ENCODE results near the gene DPP4. TPM values are rescaled to one million over a fixed set of nuclear protein-coding genes. Genes with fewer than 3 reads are reported as not detected.

The DPP4 gene
- total RNA-seq, 1 donor from 2014 or later = 3.4 TPM

DNA sequence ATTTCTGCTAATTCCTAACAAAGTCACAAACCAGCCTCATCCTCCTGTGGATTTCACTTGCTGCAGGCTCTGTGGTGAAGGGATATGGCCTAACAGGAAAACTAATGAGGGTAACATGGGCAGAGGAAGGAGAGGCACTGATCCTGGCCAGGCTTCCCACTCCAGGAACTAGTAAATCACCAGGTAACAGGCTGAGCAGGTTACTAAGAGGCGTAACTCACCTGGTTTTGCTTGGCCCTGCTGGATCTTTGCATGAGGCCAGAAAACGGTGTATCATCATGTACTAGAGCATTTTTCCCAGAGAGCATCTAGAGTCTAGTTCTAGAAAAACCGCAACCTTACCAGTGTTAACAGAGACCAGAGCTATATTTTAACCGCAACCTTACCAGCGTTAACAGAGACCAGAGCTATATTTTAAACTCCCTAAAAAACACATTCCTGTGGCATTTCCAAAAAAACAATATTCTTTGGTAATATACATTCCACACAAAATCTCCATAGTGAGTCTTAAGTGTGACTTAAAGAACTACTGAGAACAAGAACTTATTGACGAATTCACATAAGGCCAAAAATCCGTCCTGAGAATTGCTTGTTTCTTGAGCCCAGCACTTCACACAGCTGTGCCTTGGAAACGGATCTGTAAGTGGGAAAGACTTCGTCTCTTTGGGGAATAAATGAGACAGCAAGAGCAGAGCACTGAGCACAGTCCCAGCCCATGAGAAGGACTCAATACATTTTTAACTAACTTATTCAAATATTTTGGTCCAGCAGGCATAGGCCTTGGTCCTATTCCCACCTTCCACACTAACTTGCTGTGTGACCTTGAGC lies 43.4 kb downstream of the DPP4 start:
- intact Hi-C loops (cut with DNase I) = no loop called here
- no peak for DNase-seq (ENCODE audit: low spot score)

DNA sequence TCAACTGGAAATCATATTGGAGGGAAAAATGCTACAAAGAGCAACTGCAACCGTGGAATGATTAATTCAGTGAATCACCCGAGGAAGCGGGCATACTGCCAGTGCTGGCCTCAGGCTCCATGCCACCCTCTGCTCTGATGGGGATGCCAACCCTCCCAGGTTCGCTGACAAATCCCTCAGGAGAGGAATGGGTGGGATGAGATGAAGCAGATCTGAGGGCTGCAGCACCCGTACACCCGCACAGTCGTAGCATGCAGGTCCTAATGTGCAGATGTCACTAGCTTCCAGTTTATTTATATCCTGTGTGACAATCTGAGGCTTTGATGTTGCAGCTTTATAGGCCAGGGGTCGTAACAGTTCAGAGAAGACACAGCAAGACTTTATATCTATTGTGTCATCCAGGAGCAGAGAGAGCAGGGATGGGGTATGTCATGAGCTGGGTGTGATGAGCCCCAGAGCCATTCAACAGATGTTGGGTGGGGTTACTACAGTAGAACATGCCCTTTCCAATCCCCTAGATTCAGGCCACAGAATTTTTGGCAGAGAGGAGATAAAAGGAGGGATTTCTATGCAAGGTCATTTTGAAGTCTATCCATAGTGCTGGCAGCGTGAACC lies 44.6 kb downstream of the DPP4 start:
- no peak for DNase-seq (ENCODE audit: low spot score)
- intact Hi-C loops (cut with DNase I) = loop anchor here (5.0 kb wide), 1 partner anchor 88 kb away; no protein-coding TSS in a partner anchor

DNA sequence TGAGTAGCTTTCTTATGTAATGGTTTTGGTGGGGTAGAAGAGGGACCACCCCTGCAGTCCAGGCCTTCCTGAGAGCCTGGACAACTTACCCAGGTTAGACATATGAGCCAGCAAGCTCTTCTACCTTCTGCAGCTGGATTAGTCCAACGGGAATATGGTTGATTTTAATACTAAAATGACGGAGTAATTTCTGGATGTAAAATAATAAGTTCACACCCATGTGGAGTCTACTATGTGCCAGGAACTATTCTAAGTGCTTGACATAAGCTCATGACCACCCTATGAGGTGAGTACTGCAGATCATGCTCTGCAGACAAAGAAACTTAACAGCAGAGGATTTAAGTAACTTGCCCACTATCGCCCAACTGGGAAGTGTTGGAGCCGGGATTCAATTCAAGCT lies 45.5 kb downstream of the DPP4 start:
- DNase-seq (ENCODE audit: low spot score) = no peak
- intact Hi-C loops (cut with DNase I) = loop anchor here (5.0 kb wide), 1 partner anchor 89 kb away; no protein-coding TSS in a partner anchor

DNA sequence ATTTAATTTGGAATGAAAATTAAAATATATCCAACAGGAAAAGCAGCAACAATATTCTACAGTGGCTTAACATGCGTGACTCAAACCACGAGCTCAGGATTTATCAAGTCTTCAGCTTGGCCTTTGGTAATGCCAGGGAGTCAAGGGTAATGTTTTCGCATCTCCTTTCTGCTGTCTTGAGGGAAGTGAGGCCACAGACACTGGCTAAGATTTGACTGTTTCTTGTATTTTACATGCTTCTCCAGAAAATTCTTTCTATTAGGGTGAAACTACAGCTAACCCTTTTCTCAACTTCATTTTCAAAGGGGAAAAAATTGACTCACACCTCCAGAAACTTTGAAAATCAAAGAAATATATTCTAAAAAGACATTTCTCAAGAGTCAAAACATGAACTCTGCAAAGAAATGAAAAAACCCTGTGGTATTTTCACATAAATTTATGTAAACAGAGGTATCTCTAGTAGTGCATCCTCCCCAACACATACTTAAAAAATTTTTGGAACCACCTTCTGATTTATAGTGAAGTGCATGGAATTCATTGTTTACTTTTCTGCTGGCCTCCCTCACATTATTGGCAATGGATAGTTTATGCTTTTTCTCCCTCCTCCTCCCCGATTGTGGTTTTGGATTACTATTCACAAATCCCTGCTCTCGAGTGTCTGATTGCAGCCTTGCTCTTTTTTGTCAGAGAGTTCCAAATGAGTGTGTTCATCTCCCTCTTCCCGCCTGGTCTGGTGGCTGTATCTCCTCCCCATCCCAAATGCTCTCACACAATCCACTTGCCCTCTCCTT lies 48.7 kb downstream of the DPP4 start:
- DNase-seq (ENCODE audit: low spot score) = no peak
- intact Hi-C loops (cut with DNase I) = loop anchor here (5.0 kb wide), 1 partner anchor 92 kb away; no protein-coding TSS in a partner anchor

DNA sequence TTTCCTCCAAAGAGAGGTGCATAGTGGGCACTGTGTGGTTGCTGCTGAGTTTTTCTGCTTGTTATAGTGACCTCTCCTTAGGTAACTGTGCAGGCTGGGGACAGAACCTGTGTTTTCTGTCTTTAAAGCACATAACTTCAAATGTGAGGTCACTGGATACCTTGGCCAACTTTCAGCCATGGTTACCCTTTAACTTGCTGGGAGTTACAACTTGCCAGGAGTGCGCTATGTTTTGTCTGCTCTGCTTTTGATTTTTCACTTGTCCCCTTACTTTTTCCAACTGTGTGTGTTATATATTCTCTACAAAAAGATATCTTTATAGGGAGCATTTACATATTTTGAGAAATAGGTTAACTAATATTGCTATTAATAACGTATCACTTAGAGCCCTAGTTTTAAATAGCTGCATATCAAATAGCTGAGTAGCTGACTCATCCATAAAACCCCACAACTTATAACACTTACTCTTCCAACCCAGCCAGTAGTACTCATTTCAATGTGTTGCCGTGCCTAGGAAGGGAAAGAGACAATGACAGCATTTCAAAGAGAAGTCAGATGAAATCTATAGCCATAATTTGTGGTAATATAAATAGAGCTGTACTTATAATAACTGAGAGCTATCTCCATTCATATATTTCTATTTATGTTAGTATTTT lies 51.6 kb downstream of the DPP4 start:
- DNase-seq (ENCODE audit: low spot score) = no peak
- intact Hi-C loops (cut with DNase I) = no loop called here

DNA sequence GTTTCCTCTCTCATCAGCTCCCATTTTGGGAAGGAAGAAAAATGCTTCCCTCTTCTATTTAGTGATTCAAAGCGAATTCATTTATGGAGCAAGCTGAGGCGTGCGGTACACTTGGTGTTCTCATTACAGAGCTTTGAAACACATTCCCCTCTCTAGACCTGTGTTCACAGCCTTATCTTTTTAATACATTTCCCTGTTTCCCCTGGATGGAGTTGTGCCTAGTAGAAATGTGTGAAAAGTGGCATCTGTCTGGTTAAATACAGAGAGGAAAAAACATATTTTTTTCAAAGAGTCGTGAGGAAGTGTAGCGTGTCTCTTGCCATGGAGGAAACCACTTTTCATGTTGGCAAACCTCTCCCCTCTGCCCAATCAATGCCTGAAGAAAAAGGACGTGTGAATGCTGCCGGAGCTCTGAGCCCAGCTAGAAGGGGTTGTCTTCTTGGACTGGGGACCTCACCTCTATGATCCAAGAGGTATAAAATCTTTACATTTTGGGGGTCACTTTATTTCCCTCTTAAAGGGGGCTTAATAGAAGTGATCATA lies 52.4 kb downstream of the DPP4 start:
- intact Hi-C loops (cut with DNase I) = no loop called here
- DNase-seq (ENCODE audit: low spot score) = no peak

DNA sequence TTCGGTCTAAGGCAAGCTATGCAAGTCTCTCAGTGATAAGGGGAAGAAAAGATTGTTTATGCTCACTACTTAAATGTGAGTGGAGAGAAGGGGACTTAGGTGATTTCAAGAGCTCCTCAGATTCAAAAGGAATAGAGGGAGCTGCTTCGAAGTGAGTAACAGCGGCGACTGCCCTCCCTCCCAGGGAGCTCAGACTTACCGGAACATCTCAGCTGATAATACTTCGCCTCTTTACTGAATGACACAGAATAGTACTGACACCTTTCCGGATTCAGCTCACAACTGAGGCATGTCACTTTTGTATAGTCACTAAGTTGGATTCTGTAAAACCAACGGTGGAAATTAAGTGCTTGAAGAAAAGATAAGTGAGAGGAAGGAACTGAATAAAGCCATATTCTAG lies 55.5 kb downstream of the DPP4 start:
- DNase-seq (ENCODE audit: low spot score) = no peak
- intact Hi-C loops (cut with DNase I) = no loop called here

DNA sequence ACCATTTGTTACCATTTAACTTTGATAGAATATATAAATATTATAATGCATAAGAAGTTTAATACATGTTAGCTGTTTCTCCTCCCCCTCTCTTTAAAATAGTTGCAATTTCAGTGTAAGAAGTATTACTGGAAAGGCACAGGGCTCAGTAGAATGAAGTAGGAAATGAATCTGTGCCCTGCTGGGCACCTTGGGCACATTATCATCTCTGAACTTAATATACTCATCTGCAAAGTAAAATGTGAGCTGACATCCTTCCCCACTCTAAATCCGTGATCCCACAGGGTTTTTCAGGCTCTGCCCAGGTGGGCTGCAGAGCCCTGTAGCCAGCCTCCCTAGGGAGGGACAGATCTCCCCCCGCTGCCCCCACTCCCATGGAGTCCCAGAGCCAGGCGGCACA lies 56.8 kb downstream of the DPP4 start:
- intact Hi-C loops (cut with DNase I) = no loop called here
- DNase-seq (ENCODE audit: low spot score) = no peak

DNA sequence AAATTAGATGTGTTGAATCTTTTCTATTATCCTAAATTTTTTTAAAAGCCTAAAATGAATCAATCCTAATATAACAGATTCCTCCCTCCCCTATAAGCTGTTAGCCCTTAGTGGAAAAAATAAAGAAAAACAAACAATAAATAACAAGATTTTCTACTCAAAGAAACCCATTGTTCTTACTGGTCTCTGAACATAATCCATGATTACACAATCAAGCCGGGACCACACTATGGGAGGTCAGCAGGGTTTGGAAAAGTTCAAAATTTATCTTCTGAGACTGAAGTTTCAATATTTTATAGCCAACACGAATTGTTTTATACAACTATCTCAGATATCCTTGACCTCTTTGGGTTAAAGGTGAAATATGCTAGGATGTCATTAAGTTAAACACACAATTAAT lies 57.9 kb downstream of the DPP4 start:
- intact Hi-C loops (cut with DNase I) = no loop called here

DNA sequence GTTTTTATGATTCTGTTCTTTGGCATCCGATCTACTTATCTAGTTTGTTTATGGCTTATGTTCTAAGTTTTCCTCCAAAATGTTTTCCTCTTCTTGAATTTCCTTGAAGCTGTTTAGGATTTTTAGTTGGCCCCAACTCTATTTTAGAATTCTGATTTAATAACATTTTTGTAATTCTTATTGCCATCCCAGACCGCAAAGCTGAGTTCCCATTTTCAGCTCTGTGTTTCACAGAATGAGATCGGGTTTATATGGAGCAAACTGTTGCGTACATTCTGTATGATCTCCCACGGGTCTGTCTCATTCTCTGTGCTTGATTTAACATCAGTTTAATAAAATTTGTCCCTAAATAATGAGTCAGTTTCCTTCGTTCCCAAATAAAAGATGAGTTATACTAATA lies 59.3 kb downstream of the DPP4 start:
- DNase-seq (ENCODE audit: low spot score) = no peak
- intact Hi-C loops (cut with DNase I) = loop anchor here (5.0 kb wide), 1 partner anchor 58 kb away; the partner anchor contains the start of gene DPP4

More for the DNA sequence above, 57.9 kb downstream of the DPP4 start:
- DNase-seq (ENCODE audit: low spot score) = no peak

DNA sequence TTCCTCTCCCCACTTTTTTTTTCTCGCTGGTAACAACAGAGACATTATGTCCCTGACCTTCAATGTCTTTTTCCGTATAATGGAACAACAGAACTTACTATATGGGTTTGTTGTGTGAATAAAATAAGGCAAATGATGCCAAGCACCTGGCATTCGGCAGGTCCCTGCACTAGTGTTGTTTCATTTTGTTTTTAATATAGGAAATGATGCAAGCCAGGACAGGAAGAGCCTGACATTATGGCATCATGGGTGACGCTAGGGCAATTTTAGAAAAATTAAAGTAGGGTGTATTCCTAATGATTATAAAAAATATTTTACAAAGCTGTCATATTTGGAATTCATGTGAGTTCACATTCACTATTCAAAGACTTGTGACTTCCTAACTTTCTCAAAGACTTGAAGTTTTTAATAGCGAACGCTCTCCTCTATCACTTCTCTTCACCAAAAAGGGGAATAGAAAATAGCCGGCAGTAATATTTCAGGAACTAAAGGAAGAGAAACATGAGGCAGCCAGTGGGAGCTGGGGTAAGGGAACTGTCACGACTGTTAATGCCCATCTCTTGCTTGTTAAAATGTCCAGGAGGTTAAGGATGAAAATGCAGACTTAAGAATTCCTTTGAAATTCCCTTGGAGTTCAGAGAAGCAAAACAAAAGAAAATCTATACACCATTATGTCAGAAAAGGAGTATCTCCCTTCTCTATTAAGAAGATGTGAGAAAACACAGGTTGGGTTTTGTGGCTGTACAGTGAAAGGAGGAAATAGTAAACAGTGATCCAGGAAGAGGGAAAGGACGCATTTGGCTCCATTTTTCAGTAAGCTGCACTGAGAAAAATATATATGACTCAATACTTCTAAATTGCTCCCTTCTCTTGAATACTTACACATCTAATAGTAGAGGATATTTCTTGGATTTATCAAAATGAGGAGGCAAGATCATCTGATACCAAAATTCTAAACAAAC lies 60.2 kb downstream of the DPP4 start:
- DNase-seq (ENCODE audit: low spot score) = no peak
- intact Hi-C loops (cut with DNase I) = loop anchor here (5.0 kb wide), 1 partner anchor 59 kb away; the partner anchor contains the start of gene DPP4

DNA sequence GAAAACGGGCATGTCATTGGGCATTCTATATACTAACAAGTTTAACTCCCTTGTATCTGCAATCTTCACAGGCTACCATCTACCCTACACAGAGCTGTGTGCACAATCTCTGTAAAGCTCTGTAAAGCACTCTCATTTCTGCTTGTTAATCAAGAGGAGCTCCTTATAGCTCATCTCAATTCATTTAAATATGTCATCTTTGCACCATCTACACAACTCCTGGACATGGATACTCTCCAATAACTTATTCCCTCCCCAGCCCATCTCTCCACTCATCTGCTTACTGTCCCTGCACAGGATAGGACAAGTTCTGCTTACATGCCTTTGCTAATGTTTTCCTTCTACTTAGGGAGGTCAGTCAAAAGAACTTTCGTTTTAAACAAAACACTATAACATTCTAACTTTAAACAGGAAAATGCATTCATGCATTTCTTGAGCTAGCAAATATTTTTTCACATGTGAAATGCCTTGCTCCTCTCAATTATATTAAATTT lies 61.4 kb downstream of the DPP4 start:
- no peak for DNase-seq (ENCODE audit: low spot score)

DNA sequence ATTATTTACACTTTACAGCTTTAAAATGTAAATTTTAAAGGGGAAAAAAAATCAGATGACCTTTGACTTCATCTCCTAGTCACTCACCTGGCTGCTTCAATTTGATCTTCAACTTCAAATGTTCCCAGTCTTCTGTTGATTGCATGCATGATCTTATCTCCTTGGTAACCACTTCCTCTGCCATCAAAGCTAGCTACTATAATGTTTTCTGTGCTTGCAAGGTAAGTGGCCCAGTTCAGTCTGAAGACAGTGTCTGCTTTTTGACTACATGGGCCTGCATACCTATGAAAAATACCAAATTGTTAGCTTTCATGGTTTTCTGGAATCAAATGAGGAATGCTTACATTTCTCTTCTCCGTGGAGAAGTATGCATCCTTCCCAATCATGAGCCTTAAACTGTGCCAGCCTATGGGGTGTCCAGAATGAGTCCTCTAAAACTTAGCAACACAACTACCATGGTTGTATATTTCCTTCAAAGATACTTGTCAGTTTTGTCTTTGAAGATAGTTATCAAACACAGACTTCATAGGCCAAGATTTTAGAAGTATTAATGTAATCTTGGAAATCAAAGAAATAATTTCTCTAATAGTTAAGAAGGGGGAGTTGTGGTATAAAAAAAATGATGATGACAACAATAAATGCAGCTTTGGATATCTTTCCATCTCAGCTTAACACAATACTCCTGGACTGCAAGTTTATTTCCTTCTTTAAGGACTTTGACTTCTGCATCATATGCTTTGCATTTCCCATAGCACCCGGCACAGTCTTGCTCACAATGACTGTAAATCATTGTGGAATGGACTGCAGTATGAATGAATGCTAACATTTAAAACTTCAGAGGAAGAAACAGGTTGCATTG lies 62.1 kb downstream of the DPP4 start:
- intact Hi-C loops (cut with DNase I) = loop anchor here (5.0 kb wide), 1 partner anchor 60 kb away; the partner anchor contains the start of gene DPP4
- no peak for DNase-seq (ENCODE audit: low spot score)

More for the DNA sequence above, 61.4 kb downstream of the DPP4 start:
- intact Hi-C loops (cut with DNase I) = loop anchor here (5.0 kb wide), 1 partner anchor 60 kb away; the partner anchor contains the start of gene DPP4

DNA sequence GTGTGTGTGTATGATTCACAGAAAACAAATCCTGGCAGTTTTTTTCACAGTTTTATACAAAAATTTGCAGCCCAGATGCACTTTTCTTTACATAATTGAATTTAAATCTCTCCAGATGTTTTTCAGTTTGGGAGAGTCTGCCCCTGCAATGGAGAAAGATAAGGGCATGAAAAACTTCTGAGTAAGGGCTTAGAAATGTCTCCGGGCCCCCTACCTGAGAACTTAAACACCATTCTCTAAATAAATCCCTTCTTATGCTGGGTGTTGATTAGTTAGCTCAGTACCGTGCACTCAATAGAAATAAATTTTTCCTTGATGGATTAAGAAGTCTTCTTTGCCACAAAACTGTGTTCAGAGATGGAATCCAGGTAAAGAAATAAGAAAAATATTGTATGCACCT lies 64.5 kb downstream of the DPP4 start:
- intact Hi-C loops (cut with DNase I) = loop anchor here (10.0 kb wide), 1 partner anchor 295 kb away; no protein-coding TSS in a partner anchor
- DNase-seq (ENCODE audit: low spot score) = no peak

DNA sequence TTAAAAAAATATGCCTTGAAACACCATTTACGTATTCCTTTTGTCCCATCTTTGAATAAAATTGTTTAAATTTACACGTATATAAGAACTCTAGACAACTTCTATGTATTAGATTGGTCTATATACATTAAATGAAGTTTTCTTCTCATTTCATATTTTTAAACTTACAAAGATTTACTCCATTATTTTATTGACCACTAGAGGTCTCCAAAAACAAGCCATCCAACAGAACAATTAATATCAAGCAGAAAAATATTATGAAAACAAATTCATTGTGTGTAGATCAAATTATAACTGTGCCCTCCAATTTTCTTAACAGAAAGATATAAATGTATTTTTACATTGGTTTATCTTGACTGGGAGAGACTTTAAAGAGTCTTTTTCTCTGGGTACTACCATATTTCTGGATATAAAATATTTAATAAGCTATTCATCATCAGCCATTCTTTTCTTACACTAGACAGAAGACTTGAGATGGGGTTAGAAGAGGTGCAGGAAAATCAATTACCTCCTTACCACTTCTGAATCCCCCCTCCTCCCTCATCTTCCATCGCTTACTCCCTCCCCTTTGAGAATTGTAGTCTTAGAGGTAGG lies 66.5 kb downstream of the DPP4 start:
- intact Hi-C loops (cut with DNase I) = loop anchor here (1.0 to 10.0 kb wide), 2 partner anchors 117 to 297 kb away; no protein-coding TSS in a partner anchor
- DNase-seq (ENCODE audit: low spot score) = no peak

DNA sequence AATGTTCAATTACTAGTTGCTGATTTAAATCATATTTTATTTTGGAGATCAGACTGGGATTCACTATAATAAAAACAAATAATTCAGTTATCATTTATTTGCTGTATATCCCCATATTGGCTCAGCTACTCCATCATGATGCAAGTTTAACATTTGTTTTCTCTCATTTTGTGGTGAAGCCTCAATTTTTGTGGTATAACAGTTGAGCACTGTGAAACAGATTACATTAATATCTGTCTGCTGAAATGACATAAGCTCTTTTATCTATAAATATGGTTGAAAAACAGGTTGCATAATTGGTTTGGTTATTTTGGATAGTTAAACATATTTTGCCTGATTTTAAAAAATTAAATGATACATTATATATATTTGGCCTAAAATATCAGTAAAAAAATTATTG lies 67.7 kb downstream of the DPP4 start:
- intact Hi-C loops (cut with DNase I) = loop anchor here (10.0 kb wide), 1 partner anchor 298 kb away; no protein-coding TSS in a partner anchor
- no peak for DNase-seq (ENCODE audit: low spot score)

Measured in cardiac septum (tissue), 1 donor.